ENCODE measurements around the gene ATRN. TPM values are rescaled to one million over a fixed set of nuclear protein-coding genes. Genes with fewer than 3 reads are reported as not detected.

The ATRN gene
- total and polyA plus RNA-seq, 2 of the 8 experiments (the other 6 are each of a cell fraction or from before 2014, with no cell fraction given) = 12.0 to 17.4 TPM

- Histone ChIP-seq H4K91ac (replicated peaks; ENCODE audit: insufficient read length, low read length) (peak overlapping the region; percentile 56), H2BK120ac (replicated peaks; ENCODE audit: low read depth, low read length) (no peak overlapping the region), H3K36me3 (ENCODE audit: control insufficient read depth in 2 of 4, insufficient read depth in 4 of 4, low read length in 3 of 4) (no peaks in the 10 kb centered on the region), H3K4me2 (ENCODE audit: insufficient read depth in 1 of 2, low read depth in 2 of 2, low read length in 2 of 2) (no peak overlapping the region), H3K14ac (ENCODE audit: insufficient read length) (no peak overlapping the region), H3K4me3 (ENCODE audit: extremely low read depth in 1 of 4, insufficient read depth in 2 of 4, low read depth in 3 of 4, low read length in 4 of 4) (no peak overlapping the region), H2BK20ac (ENCODE audit: low read length) (no peak overlapping the region), H4K8ac (ENCODE audit: extremely low read depth, insufficient read depth, low read length) (no peak overlapping the region), H2AK5ac (ENCODE audit: low read depth, low read length) (no peak overlapping the region), H2BK15ac (ENCODE audit: low read length) (0 out of 2 replicates have a peak overlapping the region, but pooled peaks have one; percentile 14), H3K79me2 (ENCODE audit: control insufficient read depth in 1 of 2, insufficient read depth in 2 of 2, low read length in 2 of 2) (no peaks in the 10 kb centered on the region), H3K56ac (replicated peaks; ENCODE audit: insufficient read length, low read depth, low read length) (no peak overlapping the region), H3K27me3 (replicated peaks in 1 of 4; ENCODE audit: control insufficient read depth in 3 of 4, extremely low read depth in 1 of 4, insufficient read depth in 3 of 4, low read length in 3 of 4) (peaks cover 6 to 25% (median 19%) of the 10 kb centered on the region in 4 experiments; a peak in 6 of 7 replicates), H3K18ac (ENCODE audit: extremely low read depth, low read length) (no peak overlapping the region), H3K4ac (replicated peaks; ENCODE audit: insufficient read length, low read depth, low read length) (no peak overlapping the region), H3K23ac (ENCODE audit: insufficient read length) (no peak overlapping the region), H3K9me3 (ENCODE audit: insufficient read depth in 2 of 2, low read depth in 1 of 2, low read length in 1 of 2) (no peaks in the 10 kb centered on the region), H2BK5ac (ENCODE audit: low read depth, low read length) (no peak overlapping the region), H3K9ac (replicated peaks in 1 of 4; ENCODE audit: extremely low read depth in 1 of 4, low read depth in 3 of 4, low read length in 3 of 4) (no peak overlapping the region), H4K20me1 (replicated peaks in 1 of 2; ENCODE audit: control insufficient read depth in 1 of 2, insufficient read depth in 2 of 2, low read length in 2 of 2) (peaks cover 0 to 3% of the 10 kb centered on the region in 2 experiments), H2BK12ac (ENCODE audit: low read depth, low read length) (0 out of 2 replicates have a peak overlapping the region, but pooled peaks have one; percentile 50), H3K79me1 (ENCODE audit: low read depth, low read length) (no peaks in the 10 kb centered on the region), H3K27ac (ENCODE audit: low read depth, low read length) (no peak overlapping the region), H3K4me1 (replicated peaks in 1 of 4; ENCODE audit: control insufficient read depth in 3 of 4, insufficient read depth in 4 of 4, low read length in 3 of 4) (peaks cover 0 to 10% (median 3%) of the 10 kb centered on the region in 4 experiments; a peak in 4 of 7 replicates), H4K5ac (ENCODE audit: insufficient read length, low read depth, low read length) (no peak overlapping the region), H2AFZ (ENCODE audit: low read length) (no peak overlapping the region), H3K23me2 (ENCODE audit: low read depth, low read length) (peaks cover 9% of the 10 kb centered on the region; the same call in 1 of the 2 replicates)
- ChIA-PET CTCF (ENCODE audit: partially characterized antibody) (interaction anchor here (0.7 to 45.1 kb wide), 16 partner anchors 11 to 111 kb away, joined by 3 to 1432 read pairs (median 4); partner anchors contain the start of genes ADAM33 and SIGLEC1), POLR2A (ENCODE audit: partially characterized antibody) (interaction anchor here (1.0 to 1.2 kb wide), 3 partner anchors 9 to 49 kb away, joined by 3 to 8 read pairs (median 3); no protein-coding TSS in a partner anchor)
- 52% methylated on average over 6 of the region's 6 CpGs; no CpG with 5 or more reads in 1 of the 2 experiments for WGBS, 2 experiments (ENCODE audit: extremely low coverage in 1 of 2, insufficient coverage in 1 of 2, insufficient read length in 1 of 2, insufficient replicate concordance in 2 of 2, low coverage in 1 of 2, low lambda C conversion rate in 2 of 2, missing lambda C conversion rate in 1 of 2)
- no peak for DNase-seq (ENCODE audit: low read depth in 1 of 2, low spot score in 2 of 2)
- no peak for FAIRE-seq
- TF ChIP-seq CTCF (IDR thresholded peaks at IDR 0.05; ENCODE audit: control extremely low read depth in 1 of 3, insufficient read depth in 1 of 3, low read depth in 1 of 3, low read length in 3 of 3) (peak; percentile 40 to 58 (median 58); a peak in 3 of 4 replicates), KDM1A (IDR thresholded peaks at IDR 0.05; ENCODE audit: borderline replicate concordance, low read length) (no peak), RAD21 (IDR thresholded peaks at IDR 0.05 in 1 of 2, conservative IDR thresholded peaks at IDR 0.05 in 1 of 2; ENCODE audit: low read depth in 2 of 2, low read length in 2 of 2) (peak; percentile 25 to 43; a peak in 3 of 4 replicates)
Measured at GRCh38 chr20:3670511-3670910, 199.7 kb downstream of the ATRN start.

All from H1 (cell line).